ENCODE data around the gene TTC22. TPM values are rescaled to one million over a fixed set of nuclear protein-coding genes. Genes with fewer than 3 reads are reported as not detected.
"Not testable (repeated sequence)": the region's sequence is repeated elsewhere in the genome, so short reads cannot be mapped to it uniquely, and the experiment has no call there.

Gene TTC22
- total and polyA plus RNA-seq, 12 donors: 0.06 to 1.0 (median 0.15) TPM; not detected in 5

DNA sequence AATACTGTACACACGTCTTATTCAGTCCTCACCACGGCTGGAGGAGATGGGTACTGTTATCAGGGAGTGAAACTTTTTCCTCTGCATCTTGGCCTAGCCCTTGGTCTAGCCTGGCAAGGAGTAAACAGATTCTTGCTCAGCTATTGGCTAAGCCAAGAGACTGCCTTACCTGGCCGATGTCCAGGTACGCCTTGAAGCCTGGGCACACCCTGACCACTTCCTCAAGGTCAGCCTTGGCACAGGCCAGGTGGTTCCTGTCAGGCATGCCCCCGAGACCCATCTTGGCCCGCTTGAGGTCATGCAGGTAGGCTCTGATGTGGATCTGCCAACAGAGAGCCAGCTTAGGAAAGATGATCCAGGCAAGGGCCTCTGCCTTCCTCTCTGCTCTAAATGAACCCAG, 19.0 kb downstream of the TTC22 start:
- peaks cover 4 to 49% (median 27%) of the 10 kb centered on the region in 7 donors for H3K27me3 ChIP-seq
- ATAC-seq (no peak), DNase-seq (no peak)
- TF ChIP-seq, protein P1, sequence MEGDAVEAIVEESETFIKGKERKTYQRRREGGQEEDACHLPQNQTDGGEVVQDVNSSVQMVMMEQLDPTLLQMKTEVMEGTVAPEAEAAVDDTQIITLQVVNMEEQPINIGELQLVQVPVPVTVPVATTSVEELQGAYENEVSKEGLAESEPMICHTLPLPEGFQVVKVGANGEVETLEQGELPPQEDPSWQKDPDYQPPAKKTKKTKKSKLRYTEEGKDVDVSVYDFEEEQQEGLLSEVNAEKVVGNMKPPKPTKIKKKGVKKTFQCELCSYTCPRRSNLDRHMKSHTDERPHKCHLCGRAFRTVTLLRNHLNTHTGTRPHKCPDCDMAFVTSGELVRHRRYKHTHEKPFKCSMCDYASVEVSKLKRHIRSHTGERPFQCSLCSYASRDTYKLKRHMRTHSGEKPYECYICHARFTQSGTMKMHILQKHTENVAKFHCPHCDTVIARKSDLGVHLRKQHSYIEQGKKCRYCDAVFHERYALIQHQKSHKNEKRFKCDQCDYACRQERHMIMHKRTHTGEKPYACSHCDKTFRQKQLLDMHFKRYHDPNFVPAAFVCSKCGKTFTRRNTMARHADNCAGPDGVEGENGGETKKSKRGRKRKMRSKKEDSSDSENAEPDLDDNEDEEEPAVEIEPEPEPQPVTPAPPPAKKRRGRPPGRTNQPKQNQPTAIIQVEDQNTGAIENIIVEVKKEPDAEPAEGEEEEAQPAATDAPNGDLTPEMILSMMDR (IDR thresholded peaks at IDR 0.05): no peak
- no peaks in the 10 kb centered on the region for H3K9me3 ChIP-seq
- 77 to 84% methylated on average over 6 of the region's 6 CpGs for WGBS, 2 donors
- no peak overlapping the region for H3K27ac ChIP-seq
- H3K4me1 ChIP-seq: peaks cover 0 to 7% (median 0%) of the 10 kb centered on the region in 9 donors
- intact Hi-C loops (cut with DNase I): no loop called here
- no peak overlapping the region for H3K4me3 ChIP-seq
- no peaks in the 10 kb centered on the region for H3K36me3 ChIP-seq

GRCh38 chr1:54781023-54781723, 19.9 kb downstream of the TTC22 start:
- Histone ChIP-seq H3K27ac (no peak overlapping the region), H3K27me3 (peaks cover 4 to 41% (median 27%) of the 10 kb centered on the region in 7 donors), H3K9me3 (no peaks in the 10 kb centered on the region), H3K36me3 (no peaks in the 10 kb centered on the region), H3K4me1 (peaks cover 0 to 7% (median 0%) of the 10 kb centered on the region in 9 donors), H3K4me3 (peak overlapping the region in 1 of 10 donors; percentile 23)
- 13 to 18% methylated on average over 74 of the region's 74 CpGs for WGBS, 2 donors
- DNase-seq (no peak), ATAC-seq (peak in 3 of 8 donors; percentile 31 to 55 (median 33))
- TF ChIP-seq, protein P1 (IDR thresholded peaks at IDR 0.05): no peak
- intact Hi-C loops (cut with DNase I): no loop called here

GRCh38 chr1:54777431-54777830, 23.7 kb downstream of the TTC22 start:
- no peak for DNase-seq

DNA sequence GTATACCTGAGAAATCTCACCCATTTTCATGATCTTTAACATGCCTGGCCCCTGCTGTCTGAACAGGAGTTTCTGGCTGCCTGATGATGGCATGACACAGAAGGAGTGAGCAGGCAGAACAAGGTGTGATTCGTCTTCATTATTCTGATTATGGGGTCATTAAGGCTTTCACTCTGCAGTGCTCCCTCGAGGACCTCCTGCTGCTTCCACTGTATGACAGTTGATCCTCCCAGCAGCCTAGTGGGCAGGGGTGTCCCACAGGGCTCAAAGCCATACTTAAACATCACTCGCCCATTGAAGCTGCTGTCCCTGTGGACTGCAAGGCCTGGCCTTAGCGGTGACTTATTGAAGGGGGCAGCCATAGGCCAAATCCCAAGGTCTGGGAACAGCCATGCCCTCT, 24.1 kb downstream of the TTC22 start:
- peak overlapping the region in 1 of 10 donors; percentile 40 for H3K27ac ChIP-seq
- intact Hi-C loops (cut with DNase I): no loop called here
- H3K9me3 ChIP-seq: no peaks in the 10 kb centered on the region
- TF ChIP-seq, protein P1 (IDR thresholded peaks at IDR 0.05): no peak
- DNase-seq (no peak), ATAC-seq (peak in 1 of 8 donors; percentile 46)
- no peaks in the 10 kb centered on the region for H3K36me3 ChIP-seq
- peaks cover 0 to 7% (median 0%) of the 10 kb centered on the region in 9 donors for H3K4me1 ChIP-seq
- 75 to 84% methylated on average over 4 of the region's 4 CpGs for WGBS, 2 donors
- H3K27me3 ChIP-seq: peaks cover 4 to 31% (median 20%) of the 10 kb centered on the region in 7 donors
- H3K4me3 ChIP-seq: no peak overlapping the region

More at GRCh38 chr1:54777431-54777830, 23.7 kb downstream of the TTC22 start:
- H3K27ac ChIP-seq: peak overlapping the region in 1 of 10 donors; percentile 40
- no peaks in the 10 kb centered on the region for H3K9me3 ChIP-seq
- peaks cover 4 to 36% (median 23%) of the 10 kb centered on the region in 7 donors for H3K27me3 ChIP-seq
- peak in 6 of 8 donors; percentile 60 to 81 (median 70) for ATAC-seq
- TF ChIP-seq, protein P1 (IDR thresholded peaks at IDR 0.05): no peak
- intact Hi-C loops (cut with DNase I): no loop called here
- H3K36me3 ChIP-seq: no peaks in the 10 kb centered on the region
- 47 to 49% methylated on average over 4 of the region's 4 CpGs for WGBS, 2 donors
- peaks cover 0 to 7% (median 0%) of the 10 kb centered on the region in 9 donors for H3K4me1 ChIP-seq
- H3K4me3 ChIP-seq: no peak overlapping the region

DNA sequence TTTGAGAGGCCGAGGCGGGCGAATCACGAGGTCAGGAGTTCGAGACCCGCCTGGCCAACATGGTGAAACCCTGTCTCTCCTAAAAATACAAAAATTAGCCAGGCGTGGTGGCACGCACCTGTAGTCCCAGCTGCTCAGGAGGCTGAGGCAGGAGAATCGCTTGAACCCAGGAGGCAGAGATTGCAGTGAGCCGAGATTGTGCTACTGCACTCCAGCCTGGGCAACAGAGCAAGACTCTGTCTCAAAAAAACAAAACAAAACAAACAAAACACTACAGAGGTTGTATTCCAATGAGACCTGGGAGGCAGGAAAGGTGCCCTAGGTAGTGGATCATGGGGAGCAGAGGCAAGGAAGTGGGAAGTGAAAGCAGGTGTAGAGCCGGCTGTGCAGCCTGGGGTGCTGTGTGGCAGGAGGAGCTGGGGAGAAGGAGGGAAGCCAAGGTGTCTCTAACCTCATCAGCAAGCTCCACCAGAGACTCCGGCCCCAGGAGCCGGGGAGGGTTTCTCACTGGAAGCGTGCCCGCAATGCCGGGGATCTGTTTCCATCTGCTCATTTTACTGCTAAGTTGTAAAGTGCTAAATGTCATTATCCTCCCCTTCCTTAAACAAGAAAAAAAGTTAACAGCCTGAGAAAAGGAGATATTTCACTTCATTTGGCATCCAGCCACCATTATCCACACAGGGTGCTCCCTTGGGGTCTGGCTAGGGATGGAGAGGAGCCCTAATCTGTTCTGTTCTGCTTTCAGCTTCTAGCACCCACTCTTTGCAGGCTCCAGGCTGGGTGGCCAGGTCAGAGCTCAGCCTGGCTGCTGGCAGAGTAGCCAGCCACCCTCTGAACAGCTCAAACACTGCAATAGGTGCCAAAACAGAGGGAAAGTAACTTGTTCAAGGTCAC, 25.0 kb downstream of the TTC22 start:
- 76 to 79% methylated on average over 16 of the region's 16 CpGs for WGBS, 2 donors
- H3K4me1 ChIP-seq; H3K9me3 ChIP-seq; intact Hi-C loops (cut with DNase I); H3K27ac ChIP-seq; DNase-seq; ATAC-seq; H3K36me3 ChIP-seq; H3K4me3 ChIP-seq: not testable (repeated sequence)
- peaks cover 0 to 22% (median 10%) of the 10 kb centered on the region in 7 donors for H3K27me3 ChIP-seq
